ENCODE results near the gene ZNF782. TPM values are rescaled to one million over a fixed set of nuclear protein-coding genes. Genes with fewer than 3 reads are reported as not detected.
"Not testable (repeated sequence)": the region's sequence is repeated elsewhere in the genome, so short reads cannot be mapped to it uniquely, and the experiment has no call there.

ZNF782 gene
- total RNA-seq (2014; rRNA removed; shearing (Covaris generic)): 1.5 and 2.7 TPM in 2 replicates

DNA sequence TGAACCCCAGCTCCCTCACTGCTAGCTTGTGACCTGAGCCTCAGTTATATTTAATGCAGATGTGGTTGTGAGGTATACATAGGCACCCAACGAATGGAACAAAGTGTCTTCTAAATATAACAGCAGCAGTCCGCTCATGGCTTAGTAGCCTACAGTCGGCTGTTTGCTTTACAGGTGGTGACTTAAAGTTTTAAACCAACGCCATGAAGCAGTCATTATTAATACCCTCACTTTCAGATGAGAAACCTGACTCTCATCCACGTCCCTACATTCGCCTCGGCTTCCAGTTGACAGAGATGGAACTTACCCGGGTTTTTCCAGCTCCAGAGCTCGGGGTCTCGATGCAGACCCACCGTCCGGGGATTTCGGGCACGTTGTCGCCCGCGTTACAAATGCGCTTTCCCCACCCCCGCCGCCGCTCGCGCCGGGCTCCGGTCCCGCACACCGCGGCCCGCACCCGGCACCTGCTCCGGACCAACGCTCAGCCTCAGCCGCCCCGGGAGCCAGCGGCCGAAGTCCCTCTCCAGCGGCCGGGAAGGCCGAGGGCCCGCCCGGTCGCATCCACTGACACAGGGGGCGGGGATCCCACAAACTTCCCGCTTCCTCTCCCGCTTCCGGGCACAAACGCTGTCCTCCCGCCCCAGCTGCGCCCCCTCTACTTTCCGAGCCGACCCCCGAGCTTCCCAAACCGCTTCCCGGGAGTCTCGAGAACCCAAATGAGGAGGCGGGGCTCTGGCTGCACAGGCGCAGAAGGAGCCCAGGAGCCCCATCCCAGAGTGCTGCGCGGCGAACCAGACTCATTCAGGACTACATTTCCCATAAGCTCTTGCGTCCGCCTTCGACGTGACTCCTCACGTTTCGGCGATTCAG is at the start of gene ZNF782:
TSS of gene ZNF782 (minus strand) at position 734 of the 870 bp plus-strand sequence. CDS start 2,553 bp downstream, outside the sequence.
- peak; percentile 92 for DNase-seq (ENCODE audit: low spot score)

DNA sequence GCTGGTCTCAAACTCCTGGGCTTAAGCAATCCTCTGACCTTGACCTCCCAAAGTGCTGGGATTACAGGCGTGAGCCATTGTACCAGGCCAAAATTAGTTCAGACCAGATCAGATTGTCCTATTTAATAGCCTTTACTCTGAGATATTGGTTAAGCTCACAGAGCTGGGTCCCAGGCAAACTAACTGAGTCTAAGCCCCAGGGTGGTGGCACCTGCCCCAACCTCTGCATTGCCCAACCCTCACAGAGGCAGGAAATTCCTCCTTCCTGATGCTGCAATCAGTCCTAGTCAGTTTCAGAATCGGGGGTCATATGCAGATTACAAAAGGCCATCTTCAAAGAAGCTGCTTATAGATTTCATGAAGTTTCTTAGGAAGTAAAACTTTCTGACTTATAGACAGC is 45.7 kb upstream of the ZNF782 start:
- not testable (repeated sequence) for DNase-seq (ENCODE audit: low spot score)

DNA sequence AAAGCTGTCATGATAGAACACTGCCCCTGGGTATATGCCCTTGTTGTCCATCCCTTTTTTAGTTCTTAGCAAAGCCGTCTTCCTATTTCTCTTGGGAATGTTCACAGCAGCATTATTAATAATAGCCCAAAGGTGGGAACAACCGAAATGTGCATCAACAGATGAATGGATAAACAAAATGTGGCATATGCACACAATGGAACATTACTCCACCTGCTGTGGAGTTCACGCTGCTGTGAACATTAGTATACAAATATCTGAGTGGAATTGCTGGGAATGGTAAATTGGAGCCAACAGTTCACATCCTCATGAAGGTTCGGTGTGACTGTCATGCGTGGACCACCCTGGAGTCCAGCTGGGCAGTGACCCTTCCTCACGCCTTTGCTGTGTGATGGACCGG is 37.8 kb upstream of the ZNF782 start:
- DNase-seq (ENCODE audit: low spot score): no peak

DNA sequence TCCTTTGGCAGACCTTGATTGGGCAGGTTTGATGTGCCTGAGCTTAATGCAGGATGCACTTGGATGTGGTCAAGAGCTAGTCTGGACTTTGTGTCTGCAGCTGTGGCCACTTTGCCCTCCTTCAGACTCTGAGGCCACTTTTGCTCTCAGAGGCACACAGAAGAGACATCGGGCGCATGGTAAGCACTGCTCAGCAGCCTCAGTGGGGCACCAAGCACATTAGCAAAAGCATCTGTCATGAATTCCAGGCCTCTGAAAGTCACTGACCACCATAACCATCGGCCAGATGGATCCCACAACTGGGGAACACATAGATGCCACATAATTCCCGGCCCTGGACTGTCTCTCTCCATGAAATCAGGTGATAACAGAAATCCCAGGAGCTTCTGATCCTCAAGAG is 34.3 kb upstream of the ZNF782 start:
- DNase-seq (ENCODE audit: low spot score): no peak

DNA sequence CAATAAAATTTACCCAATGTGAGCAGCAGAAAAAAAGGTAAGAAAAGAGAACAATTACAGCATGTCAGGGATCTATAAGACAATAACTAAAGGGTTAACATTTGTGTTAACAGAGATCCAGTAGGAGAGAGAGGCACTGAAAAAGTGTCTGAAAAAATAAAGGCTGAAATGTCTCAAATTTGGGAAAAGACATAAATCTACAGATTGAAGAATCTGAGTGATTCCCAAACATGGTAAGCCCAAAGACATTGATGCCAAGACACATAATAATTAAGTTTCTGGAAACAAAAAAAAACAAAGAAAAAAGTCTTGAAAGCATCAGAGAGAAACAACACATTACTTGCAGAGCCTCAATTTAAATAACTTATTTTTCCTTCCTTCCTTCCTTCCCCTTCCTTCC is 31.1 kb upstream of the ZNF782 start:
- DNase-seq (ENCODE audit: low spot score): no peak

DNA sequence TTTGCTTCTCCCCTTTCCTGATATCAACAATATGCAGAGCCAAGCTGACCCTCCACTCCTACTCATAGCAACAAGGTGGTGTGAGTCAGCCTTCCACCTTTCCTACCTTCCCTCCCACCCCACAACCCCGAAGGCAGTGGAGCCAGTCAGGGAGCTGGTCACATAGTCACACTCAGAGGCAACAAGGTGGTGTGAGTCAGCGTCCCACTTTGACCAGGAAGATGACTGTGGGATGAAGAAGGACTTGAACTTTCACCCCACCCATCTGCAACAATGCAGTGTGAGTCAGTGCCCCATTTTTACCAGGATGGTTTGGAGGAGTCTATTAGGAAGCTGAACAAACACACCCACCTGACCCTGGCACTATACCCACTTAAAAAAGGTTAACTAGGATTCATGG is 30.1 kb upstream of the ZNF782 start:
- peak; percentile 33 for DNase-seq (ENCODE audit: low spot score)

DNA sequence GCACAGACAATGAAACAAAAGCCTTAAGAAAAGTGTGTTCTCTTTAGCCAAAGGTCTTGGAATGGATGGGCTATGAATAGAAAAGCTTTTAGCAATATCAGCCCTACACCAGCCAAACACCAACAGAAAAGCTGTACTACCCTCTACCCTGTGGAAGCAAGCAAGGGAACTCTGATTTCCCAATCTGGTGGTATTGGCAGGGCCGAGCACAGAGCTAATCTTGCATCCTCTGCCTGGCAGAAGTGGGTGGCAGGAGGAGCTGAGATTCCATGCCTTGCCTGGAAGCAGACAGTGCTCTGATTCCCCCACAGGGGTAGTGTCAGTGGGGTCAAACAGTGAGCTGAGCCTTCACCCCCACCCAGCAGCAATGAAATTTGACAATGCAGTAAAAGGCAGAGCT is 29.6 kb upstream of the ZNF782 start:
- no peak for DNase-seq (ENCODE audit: low spot score)

DNA sequence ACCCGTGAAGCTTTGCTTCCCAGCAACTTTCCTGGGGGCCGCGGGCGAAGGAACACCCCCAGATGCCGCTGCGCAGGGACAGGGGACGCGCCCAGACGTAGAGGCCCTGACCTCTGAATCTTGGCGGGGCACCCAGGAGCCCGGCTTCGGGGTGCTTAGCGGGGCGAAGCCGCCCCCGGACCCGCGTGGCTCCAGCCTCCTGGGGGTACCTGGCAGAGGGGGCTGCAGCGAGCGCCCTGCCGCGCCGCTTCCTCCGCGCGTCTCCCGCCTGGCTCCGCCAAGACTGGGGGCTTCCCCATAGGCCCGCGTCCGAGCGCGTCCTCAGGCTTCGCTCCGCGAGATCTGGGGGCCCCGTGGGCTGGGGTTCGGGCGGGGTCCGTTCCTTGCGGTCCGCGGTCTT is 23.0 kb upstream of the ZNF782 start:
- no peak for DNase-seq (ENCODE audit: low spot score)

DNA sequence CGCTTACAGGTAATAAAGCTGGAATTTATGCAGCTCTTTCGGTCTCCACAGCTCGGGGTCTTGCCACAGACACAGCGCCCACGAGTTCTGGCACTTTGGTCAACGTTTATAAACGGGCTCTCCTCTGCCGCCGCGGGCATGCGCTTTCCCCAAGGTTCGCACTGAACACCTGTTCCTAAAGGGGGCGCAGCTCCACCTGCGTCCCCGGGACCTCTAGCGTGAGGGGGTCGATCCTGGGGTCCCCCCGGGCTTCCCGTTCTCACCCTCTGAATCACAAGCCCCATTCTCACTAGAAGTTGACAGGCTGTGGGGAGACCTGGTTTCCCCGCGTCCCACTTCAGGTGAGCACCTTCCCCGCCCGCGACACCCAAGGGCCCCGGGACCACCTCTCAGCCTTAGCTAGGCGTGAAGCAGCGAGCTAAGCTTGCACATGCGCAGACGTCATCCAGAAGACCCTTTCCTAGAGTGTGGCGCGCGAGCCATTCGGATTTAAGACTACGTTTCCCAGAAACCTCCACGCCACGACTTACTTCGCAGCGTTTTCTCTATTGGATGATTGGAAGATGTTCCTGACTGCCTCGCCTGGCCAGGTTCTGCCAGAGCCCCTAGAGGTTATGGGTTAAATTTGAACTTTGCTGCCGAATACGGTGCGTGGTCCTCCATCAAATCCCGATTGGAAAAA is 21.3 kb upstream of the ZNF782 start:
- DNase-seq (ENCODE audit: low spot score): peak; percentile 73

DNA sequence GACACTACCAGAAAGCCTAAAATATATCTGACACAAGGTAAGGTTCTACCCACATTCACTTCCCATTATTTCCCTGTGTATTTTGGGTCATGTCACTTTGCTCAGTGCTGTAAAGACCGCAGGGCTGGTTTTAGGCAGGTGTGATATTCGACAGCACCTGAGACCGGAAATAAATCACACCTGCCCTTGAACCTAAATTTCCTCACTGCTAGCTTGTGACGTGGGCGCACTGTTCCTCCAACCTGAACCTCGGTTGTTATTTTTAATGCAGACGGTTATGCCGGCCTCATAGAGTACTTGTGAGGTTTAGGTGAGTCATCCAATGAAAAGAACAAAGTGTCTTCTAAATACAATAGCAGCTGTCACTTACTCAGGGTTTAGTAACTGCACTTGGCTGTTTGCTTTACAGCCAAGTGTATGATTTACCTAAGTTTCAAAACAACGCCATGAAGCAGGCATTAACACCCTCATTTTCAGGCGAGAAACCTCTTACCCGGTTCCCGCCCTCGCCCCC is 20.7 kb upstream of the ZNF782 start:
- peak; percentile 19 for DNase-seq (ENCODE audit: low spot score)

DNA sequence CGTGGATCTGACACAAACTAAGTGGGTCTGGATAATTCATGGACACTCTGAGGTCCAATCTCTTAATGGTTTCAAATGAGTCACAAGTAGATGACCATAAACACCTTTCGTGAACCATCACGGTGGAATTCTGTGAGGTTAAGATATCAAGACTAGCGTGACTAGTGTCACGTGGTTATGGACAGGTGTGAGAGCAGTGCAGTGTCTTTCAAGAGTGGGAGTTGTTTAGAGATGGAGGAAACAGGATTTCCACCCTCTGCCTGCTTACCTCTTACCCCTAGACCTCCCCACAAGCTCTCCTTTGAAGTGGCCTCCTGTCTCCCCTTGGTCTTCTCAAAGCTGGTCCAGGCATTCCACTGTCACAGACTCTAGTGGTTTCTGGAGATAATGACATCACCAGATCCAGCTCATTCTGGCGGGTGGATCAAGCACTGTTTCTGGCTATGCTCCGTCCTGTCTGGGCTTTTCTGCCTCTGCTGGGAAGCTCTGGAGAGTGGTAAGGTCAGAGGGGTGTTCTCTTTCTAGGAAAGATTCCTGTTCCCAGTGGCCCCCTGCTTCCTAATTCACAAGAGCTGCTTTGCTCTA is 20.0 kb upstream of the ZNF782 start:
- DNase-seq (ENCODE audit: low spot score): no peak

DNA sequence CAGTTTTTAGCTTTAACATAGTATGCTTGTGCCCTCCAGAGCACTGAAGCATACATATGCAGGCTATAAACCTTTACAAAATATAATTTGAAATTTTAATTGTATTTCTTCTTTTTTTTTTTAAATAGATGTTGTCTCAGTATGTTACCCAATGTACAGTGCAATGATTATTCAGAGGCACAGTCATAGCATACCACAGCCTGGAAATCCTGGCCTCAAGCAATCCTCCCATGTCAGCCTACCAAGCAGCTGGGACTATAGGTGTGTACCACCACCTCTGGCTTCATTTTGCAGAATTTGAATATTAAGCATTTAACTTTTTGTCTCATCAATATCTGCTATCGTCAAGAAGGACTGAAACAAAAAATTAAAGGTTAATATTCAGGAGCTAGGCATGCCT is 16.9 kb upstream of the ZNF782 start:
- DNase-seq (ENCODE audit: low spot score): no peak

DNA sequence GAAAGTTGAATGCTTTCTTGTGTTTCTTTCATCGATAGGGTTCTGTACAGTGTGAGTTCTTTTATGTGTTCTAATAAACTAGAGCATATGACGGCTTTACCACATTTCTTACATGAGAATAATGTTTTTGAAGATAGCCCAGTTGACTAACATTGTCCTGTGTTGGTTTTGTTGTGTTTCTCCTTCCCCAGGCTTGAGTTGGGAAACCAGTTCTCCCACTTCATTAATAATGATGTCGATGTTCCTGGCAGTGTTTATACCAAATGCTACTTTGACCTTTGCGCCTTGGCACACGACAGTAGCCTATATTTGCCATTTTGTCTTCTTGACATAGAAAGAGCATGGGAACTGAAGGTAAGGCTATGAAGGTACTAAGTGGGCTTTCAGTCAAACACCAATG is 14.4 kb upstream of the ZNF782 start:
- no peak for DNase-seq (ENCODE audit: low spot score)

DNA sequence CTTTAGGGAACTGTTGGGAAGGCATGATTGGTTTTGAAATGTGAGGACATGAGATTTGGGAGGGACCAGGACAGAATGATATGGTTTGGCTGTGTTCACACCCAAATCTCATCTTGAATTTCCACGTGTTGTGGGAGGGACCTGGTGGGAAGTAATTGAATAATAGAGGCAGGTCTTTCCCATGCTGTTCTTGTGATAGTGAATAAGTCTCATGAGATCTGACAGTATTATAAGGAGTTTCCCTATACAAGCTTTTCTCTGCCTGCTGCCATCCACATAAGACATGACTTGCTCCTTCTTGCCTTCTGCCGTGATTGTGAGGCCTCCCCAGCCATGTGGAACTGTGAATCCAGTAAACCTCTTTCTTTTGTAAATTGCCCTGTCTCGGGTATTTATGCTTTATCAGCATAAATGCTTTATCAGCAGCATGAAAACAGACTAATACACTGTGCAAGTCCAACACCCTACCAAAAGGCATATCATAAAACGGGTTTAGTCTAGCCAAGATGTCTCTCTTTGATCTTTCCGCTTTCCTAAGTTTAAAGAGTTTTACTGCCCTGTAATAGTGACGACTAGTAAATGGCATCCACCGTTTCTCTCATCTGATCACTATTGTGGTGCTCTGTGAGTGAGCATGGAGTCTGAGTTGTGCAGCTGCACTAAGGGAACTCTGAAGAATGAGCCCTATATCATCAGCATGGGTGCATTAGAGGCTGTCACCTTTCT is 12.9 kb upstream of the ZNF782 start:
- no peak for DNase-seq (ENCODE audit: low spot score)

DNA sequence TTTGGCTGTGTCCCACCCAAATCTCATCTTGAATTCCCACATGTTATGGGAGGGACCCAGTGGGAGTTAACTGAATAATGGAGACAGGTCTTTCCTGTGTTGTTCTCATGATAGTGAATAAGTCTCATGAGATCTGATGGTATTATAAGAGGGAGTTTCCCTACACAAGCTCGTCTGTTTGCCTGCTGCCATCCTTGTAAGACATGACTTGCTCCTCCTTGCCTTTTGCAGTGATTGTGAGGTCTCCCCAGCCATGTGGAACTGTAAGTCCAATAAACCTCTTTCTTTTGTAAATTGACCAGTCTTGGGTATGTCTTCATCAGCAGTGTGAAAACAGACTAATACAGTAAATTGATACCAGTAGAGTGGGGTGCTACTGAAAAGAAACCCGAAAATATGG is 10.9 kb upstream of the ZNF782 start:
- DNase-seq (ENCODE audit: low spot score): not testable (repeated sequence)

DNA sequence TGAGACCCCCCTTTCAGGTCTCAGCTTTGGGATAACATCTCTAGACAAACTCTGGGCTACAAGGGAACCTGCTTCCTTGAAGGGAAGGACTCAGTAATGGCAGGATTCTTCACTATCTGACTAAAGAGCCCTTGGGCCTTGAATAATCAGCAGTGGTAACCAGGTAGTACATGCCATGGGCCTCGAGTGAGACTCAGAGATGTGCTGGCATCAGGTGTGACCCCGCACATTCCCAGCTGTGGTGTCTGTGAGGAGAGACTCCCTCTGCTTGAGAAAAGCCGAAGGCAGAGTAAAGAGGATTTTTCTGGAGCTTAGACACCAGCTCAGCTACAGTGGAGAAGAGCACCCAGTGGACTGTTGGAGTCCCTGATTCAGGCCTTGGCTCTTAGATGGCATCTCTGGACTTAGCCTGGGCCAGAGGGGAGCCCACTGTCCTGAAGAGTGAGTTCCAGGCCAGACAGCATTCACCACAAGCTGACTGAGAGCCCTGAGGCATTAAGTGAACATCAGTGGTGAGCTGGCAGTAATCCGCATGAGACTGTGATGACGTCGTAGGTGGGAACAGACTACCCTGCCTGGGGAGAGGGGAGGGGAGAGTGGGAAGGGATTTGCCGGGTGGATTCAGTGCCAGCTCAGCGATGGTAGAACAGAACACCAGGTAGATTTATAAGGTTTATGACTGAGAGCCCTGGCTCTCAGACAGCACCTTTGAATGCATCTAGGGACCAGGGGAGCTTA is 5.3 kb upstream of the ZNF782 start:
- DNase-seq (ENCODE audit: low spot score): peak; percentile 75

DNA sequence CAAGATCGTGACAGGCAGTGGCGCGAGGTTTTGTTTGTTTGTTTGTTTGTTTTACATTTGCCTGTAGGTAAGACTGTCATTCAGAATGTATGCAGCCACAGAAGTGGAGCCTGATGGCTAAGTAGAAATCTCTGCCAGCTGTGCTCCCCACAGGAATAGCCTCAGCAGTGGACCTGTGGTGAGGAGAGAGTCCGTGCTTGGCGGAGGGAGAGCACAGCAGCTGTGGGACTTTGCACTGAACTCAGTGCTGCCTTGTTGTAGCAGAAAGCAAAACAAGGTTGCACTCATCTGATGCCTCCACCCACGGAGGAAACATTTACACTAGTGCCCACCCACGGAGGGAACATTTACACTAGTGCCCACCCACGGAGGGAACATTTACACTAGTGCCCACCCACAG is 4.4 kb upstream of the ZNF782 start:
- peak; percentile 13 for DNase-seq (ENCODE audit: low spot score)

DNA sequence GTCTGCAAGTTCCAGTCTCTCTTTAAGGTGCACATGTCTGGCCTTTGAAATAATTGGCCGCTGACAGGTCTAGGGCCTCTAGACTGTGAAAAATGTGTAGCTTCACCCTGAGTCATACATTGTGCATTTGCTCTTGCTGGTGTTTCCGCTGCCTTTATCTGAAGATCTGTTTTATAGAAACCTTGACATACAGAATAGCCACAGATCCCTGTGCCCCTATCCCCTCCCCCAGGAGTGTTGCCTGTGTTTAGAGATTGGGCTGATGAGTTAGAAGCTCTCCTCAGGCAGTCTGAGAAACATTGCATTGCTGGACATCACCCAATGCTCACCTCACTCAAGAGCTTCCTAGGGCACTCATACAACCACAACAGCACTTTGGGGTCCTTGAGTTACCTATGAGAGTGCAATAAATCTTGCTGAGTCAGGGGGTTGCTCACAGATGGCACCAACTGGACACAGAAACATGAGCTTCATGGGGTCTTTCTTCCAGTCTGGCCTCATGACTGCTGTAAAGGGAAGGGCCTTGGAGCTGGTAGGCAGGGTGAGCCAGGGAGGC is 3.8 kb upstream of the ZNF782 start:
- peak; percentile 49 for DNase-seq (ENCODE audit: low spot score)

DNA sequence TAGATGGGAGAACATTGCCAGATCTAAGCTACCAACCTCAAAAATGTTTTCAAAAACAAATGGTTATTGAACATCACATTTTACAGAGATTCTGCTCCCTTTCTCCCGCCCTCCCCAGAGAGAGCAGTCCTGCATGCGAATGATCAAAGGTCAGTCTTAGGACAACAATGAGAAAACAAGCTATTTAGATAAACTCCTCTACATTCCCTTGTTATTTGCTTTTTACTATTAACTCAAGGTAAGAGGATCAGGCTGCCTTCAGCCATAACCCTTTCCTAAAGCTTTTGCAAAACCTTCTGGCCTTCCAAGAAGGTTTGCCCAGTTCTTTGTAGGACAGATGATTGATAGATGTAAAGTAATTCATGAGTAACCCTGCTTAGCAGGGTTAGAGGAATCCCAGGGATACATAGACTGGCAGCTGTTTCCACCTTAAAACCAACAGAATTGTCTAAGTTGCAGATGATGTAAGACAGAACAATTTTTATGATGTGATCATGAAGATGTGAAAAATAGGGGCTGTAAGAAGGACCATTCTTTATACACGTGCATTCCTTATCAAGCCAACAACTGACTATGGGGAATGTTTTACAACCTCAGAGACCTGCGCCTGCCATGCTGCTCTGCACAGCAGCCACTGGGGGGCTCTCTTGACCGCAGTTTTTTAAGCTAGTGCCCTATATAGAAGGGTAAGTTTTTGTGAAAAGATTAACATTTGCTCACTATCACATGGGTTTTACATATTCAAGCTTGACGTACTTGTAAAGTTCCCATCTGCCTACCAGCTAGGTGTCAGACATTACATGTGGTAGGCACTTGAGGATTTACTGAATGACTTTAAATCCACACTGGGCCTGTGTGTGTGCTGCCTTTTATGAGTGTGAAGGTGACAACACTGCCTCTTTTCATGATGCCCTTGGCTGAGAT is 2.3 kb upstream of the ZNF782 start:
- DNase-seq (ENCODE audit: low spot score): peak; percentile 48
